Ureter (tissue), 1 donor: ENCODE data around the gene PHF19. TPM values are rescaled to one million over a fixed set of nuclear protein-coding genes. Genes with fewer than 3 reads are reported as not detected.
A peak's percentile ranks its signal among the peaks of the same experiment; 100 is the strongest.

Source experiments
- DNase-seq: peaks from one replicate; pipeline ENCODE4 v3.0.0-alpha.2; 2020; ENCODE audit warnings: low spot score
- total RNA-seq: library from RNA; stranded (reverse); gene quantifications from one replicate; pipeline ENCODE4 v1.2.4, GENCODE V29; 2023
- donor health status: DM: yes; HTN: yes; CAD: no.

PHF19 gene
- total RNA-seq, 1 donor from 2014 or later: 33.3 TPM

- no peak for DNase-seq
Measured at GRCh38 chr9:120853198-120853597, 23.8 kb downstream of the PHF19 start.

GRCh38 chr9:120852240-120853010, 24.6 kb downstream of the PHF19 start:
- no peak for DNase-seq

GRCh38 chr9:120851449-120851848, 25.5 kb downstream of the PHF19 start:
- DNase-seq: no peak

GRCh38 chr9:120850315-120850714, 26.7 kb downstream of the PHF19 start:
- DNase-seq: no peak

GRCh38 chr9:120846906-120847305, 30.1 kb downstream of the PHF19 start:
- DNase-seq: no peak

- DNase-seq: no peak
Measured at GRCh38 chr9:120846251-120846889, 30.6 kb downstream of the PHF19 start.

GRCh38 chr9:120845255-120845654, 31.7 kb downstream of the PHF19 start:
- no peak for DNase-seq

GRCh38 chr9:120842685-120843485, 34.1 kb downstream of the PHF19 start, which contains the start of gene PSMD5:
PSMD5 (minus strand) TSS chr9:120842922; CDS start chr9:120842909, 13 bp downstream.
- DNase-seq: peak; percentile 98

GRCh38 chr9:120841930-120842684, 34.9 kb downstream of the PHF19 start:
- DNase-seq: no peak

GRCh38 chr9:120839146-120839545, 37.8 kb downstream of the PHF19 start:
- no peak for DNase-seq

- no peak for DNase-seq
Measured at GRCh38 chr9:120837921-120838320, 39.1 kb downstream of the PHF19 start.

- DNase-seq: no peak
Measured at GRCh38 chr9:120833325-120833724, 43.7 kb downstream of the PHF19 start.

- no peak for DNase-seq
Measured at GRCh38 chr9:120832807-120833206, 44.2 kb downstream of the PHF19 start.

GRCh38 chr9:120830865-120831264, 46.1 kb downstream of the PHF19 start:
- no peak for DNase-seq

- DNase-seq: no peak
Measured at GRCh38 chr9:120830151-120830550, 46.8 kb downstream of the PHF19 start.

- no peak for DNase-seq
Measured at GRCh38 chr9:120829650-120830049, 47.3 kb downstream of the PHF19 start.

GRCh38 chr9:120820095-120820494, 56.9 kb downstream of the PHF19 start:
- no peak for DNase-seq

GRCh38 chr9:120818595-120818994, 58.4 kb downstream of the PHF19 start:
- no peak for DNase-seq

GRCh38 chr9:120815075-120815474, 61.9 kb downstream of the PHF19 start:
- no peak for DNase-seq

GRCh38 chr9:120808931-120809330, 68.1 kb downstream of the PHF19 start:
- no peak for DNase-seq

- DNase-seq: no peak
Measured at GRCh38 chr9:120807607-120808379, 69.2 kb downstream of the PHF19 start.
